ENCODE data around the gene LMF1. TPM values are rescaled to one million over a fixed set of nuclear protein-coding genes. Genes with fewer than 3 reads are reported as not detected.

The LMF1 gene
- total and polyA plus RNA-seq, 12 donors: 5.1 to 15.4 (median 7.6) TPM

- no peak for DNase-seq
- no peaks in the 10 kb centered on the region for H3K27me3 ChIP-seq
- H3K4me3 ChIP-seq: peak overlapping the region in 2 of 10 donors; percentile 2 to 24
- H3K4me1 ChIP-seq: peaks cover 1 to 15% (median 9%) of the 10 kb centered on the region in 9 donors
- ATAC-seq: no peak
- TF ChIP-seq, protein P1, sequence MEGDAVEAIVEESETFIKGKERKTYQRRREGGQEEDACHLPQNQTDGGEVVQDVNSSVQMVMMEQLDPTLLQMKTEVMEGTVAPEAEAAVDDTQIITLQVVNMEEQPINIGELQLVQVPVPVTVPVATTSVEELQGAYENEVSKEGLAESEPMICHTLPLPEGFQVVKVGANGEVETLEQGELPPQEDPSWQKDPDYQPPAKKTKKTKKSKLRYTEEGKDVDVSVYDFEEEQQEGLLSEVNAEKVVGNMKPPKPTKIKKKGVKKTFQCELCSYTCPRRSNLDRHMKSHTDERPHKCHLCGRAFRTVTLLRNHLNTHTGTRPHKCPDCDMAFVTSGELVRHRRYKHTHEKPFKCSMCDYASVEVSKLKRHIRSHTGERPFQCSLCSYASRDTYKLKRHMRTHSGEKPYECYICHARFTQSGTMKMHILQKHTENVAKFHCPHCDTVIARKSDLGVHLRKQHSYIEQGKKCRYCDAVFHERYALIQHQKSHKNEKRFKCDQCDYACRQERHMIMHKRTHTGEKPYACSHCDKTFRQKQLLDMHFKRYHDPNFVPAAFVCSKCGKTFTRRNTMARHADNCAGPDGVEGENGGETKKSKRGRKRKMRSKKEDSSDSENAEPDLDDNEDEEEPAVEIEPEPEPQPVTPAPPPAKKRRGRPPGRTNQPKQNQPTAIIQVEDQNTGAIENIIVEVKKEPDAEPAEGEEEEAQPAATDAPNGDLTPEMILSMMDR (IDR thresholded peaks at IDR 0.05): no peak
- H3K27ac ChIP-seq: peak overlapping the region in 1 of 10 donors; percentile 67
- 85 to 92% methylated on average over 27 of the region's 27 CpGs for WGBS, 2 donors
- H3K9me3 ChIP-seq: peaks cover 0 to 9% (median 0%) of the 10 kb centered on the region in 11 donors
- intact Hi-C loops (cut with DNase I): no loop called here
- peaks cover 0 to 33% (median 0%) of the 10 kb centered on the region in 9 donors for H3K36me3 ChIP-seq
These were observed 6.3 kb downstream of the LMF1 start for GRCh38 chr16:964356-965035.

DNA sequence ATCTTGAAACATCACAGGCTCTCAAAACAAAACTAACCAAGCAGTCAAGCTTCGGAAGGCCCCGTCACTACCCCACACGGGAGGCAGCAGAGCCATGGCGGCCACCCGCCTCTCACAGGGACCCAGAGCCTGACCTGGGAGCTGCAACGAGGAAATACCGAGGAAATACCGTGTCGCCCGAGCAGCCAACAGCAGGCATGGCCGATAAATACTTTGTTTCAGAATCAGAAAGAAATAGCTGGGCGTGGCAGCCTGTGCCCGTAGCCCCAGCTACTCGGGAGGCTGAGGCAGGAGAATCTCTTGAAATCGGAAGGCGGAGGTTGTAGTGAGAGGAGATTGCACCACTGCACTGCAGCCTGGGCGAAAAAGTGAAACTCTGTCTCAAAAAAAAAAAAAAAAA is 6.9 kb downstream of the LMF1 start:
- H3K4me3 ChIP-seq: peak overlapping the region in 2 of 10 donors; percentile 2 to 24
- H3K9me3 ChIP-seq: peaks cover 0 to 9% (median 0%) of the 10 kb centered on the region in 11 donors
- no peaks in the 10 kb centered on the region for H3K27me3 ChIP-seq
- TF ChIP-seq, protein P1 (IDR thresholded peaks at IDR 0.05): no peak
- peaks cover 0 to 10% (median 3%) of the 10 kb centered on the region in 9 donors for H3K4me1 ChIP-seq
- peaks cover 0 to 33% (median 0%) of the 10 kb centered on the region in 9 donors for H3K36me3 ChIP-seq
- intact Hi-C loops (cut with DNase I): no loop called here
- ATAC-seq (peak in 1 of 8 donors; percentile 14), DNase-seq (no peak)
- WGBS, 2 donors: 64 to 68% methylated on average over 17 of the region's 17 CpGs
- peak overlapping the region in 1 of 10 donors; percentile 67 for H3K27ac ChIP-seq

DNA sequence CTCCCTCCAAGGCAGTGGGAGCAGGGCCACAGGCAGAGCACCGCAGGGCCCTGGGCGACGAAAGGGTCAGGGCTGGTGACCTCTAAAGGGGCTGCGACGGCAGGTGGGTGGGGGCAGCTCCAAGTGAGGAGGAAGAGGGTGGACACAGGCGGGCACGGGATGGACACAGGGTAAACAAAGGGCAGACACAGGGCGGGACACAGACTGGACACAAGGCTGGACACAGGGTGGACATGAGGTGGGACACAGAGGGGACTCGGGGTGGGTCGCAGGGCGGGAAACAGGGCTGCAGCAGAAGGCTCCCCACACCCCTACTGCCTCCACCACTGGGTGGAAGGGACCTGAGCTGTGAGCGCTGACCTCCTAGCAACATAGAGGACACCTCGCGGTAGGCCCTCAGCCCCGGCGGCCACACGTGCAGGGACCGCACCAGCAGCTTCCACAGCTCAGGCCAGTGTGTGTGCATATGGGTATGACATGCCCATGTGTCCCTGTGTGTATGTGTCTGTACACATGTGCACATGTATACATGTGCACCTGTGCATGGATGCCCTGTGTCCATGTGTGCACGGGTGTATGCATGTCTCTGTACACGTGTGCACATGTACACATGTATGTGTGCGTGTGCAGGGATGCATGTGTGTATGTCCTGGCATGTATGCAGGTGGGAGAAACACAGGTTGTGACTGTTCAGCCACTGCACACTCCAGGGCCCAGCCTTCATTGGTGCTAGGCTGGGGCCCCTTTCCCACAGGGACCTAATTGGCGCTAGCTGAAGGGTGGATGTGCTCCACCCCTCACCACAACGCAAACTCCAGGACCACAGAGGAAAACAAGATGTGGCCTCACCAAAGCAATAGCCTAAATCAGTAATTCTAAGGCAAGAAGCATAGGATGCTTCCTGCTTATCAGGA is 7.6 kb downstream of the LMF1 start:
- WGBS, 2 donors: 85 to 88% methylated on average over 23 of the region's 23 CpGs
- no peak for DNase-seq
- H3K4me1 ChIP-seq: peaks cover 0 to 8% (median 3%) of the 10 kb centered on the region in 9 donors
- peak in 1 of 8 donors; percentile 33 for ATAC-seq
- H3K9me3 ChIP-seq: peaks cover 0 to 9% (median 0%) of the 10 kb centered on the region in 11 donors
- peaks cover 0 to 33% (median 0%) of the 10 kb centered on the region in 9 donors for H3K36me3 ChIP-seq
- TF ChIP-seq, protein P1 (IDR thresholded peaks at IDR 0.05): no peak
- peak overlapping the region in 1 of 10 donors; percentile 67 for H3K27ac ChIP-seq
- intact Hi-C loops (cut with DNase I): no loop called here
- H3K4me3 ChIP-seq: peak overlapping the region in 1 of 10 donors; percentile 24
- H3K27me3 ChIP-seq: no peaks in the 10 kb centered on the region

DNA sequence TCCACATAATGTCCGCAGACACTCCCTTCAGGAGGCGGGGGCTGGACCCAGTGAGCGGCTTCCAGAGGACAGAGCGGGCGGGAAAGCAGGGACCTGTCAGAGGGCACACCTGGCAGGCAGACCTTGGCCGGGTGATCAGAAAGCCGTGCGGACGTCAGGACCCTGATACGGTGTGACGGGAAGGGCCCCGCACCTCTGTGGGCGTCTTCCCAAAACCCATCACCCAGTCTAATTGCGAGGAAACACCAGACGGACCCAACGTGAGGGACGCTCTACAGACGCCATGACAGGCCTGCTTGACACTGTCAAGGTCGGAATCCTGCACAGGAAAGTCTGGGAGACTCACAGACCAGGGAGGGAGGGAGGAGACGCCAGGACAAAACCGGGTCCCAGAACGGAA is 8.4 kb downstream of the LMF1 start:
- WGBS, 2 donors: 86 to 92% methylated on average over 22 of the region's 22 CpGs
- no peak overlapping the region for H3K27ac ChIP-seq
- H3K4me1 ChIP-seq: peaks cover 0 to 8% (median 3%) of the 10 kb centered on the region in 9 donors
- H3K36me3 ChIP-seq: peaks cover 0 to 25% (median 0%) of the 10 kb centered on the region in 9 donors
- TF ChIP-seq, protein P1 (IDR thresholded peaks at IDR 0.05): no peak
- DNase-seq (no peak), ATAC-seq (no peak)
- H3K4me3 ChIP-seq: no peak overlapping the region
- H3K27me3 ChIP-seq: no peaks in the 10 kb centered on the region
- intact Hi-C loops (cut with DNase I): no loop called here
- peaks cover 0 to 9% (median 0%) of the 10 kb centered on the region in 11 donors for H3K9me3 ChIP-seq

All from heart right ventricle (tissue), 16 donors.